ENCODE data around the gene ADAP1.
"Not testable (repeated sequence)": the region's sequence is repeated elsewhere in the genome, so short reads cannot be mapped to it uniquely, and the experiment has no call there.

The ADAP1 gene

GRCh38 chr7:974820-975681, 20.6 kb upstream of the ADAP1 start, which contains the start of gene COX19:
COX19 (minus strand) TSS chr7:975549; CDS start chr7:975509, 40 bp downstream.
- DNase-seq: peak; percentile 85

GRCh38 chr7:974172-974571, 19.7 kb upstream of the ADAP1 start:
- DNase-seq: no peak

DNA sequence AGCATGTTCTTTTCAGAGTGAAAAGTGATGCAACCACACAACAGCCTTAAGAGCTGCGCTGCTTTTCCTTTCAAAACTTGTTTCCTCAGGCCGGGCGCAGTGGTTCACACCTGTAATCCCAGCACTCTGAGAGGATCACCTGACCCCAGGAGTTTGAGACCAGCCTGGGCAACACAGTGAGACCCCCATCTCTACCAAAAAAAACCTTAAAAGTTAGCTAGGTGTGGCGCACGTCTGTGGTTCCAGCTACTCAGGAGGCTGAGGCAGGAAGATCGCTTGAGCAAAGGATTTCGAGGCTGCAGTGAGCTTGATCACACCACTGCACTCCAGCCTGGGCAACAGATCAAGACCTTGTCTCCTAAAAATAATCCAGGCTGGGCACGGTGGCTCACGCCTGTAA, 18.8 kb upstream of the ADAP1 start:
- DNase-seq: no peak

DNA sequence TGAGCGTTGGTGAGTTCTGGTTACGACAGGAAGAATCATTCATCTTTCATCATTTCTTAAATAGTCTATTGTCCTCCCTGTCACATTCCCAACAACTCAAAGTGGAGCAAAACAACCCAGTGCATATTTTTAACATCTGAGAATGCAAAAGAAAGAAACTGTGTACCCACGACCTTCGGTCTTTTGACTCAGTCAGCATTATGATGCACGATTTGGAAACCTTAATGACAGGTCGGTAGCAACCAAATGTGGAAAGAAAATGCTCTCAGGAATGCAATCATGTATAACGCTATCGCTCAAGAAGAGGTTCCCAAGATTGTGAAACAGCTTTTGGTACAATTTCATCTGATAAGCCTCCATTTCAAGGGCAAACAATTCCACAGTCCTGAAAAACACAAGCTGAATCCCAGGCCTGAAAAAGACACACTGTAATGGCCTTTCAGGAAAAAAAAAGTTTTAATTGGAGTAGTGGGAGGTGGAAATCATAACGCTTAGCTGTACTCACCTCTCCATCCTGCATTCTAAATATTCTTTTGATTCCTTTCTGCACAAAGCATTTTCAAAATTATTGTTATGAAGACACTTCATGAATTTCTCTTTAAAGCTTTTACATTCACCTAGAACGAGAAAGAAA, 18.3 kb upstream of the ADAP1 start:
- DNase-seq: no peak

- no peak for DNase-seq
Observed at GRCh38 chr7:972110-972509, 17.6 kb upstream of the ADAP1 start.

DNA sequence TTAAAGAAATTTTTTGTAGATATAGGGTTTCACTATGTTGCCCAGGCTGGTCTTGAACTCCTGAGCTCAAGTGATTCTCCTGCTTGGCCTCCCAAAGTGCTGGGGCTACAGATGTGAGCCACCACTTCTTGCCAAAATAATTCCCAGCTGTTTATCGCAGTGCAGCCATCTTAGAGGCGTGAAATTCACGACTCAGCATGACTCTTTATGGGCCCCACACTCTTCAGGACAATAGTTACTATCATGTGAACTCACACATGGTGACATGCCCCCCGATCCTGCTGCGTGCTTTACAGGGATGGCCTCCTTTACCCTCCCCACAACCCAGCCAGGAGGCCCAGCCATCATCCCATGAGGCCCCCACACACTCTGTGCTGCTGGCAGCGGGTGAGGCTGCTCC, 16.3 kb upstream of the ADAP1 start:
- no peak for DNase-seq

- DNase-seq: no peak
Observed at GRCh38 chr7:969403-969802, 14.9 kb upstream of the ADAP1 start.

DNA sequence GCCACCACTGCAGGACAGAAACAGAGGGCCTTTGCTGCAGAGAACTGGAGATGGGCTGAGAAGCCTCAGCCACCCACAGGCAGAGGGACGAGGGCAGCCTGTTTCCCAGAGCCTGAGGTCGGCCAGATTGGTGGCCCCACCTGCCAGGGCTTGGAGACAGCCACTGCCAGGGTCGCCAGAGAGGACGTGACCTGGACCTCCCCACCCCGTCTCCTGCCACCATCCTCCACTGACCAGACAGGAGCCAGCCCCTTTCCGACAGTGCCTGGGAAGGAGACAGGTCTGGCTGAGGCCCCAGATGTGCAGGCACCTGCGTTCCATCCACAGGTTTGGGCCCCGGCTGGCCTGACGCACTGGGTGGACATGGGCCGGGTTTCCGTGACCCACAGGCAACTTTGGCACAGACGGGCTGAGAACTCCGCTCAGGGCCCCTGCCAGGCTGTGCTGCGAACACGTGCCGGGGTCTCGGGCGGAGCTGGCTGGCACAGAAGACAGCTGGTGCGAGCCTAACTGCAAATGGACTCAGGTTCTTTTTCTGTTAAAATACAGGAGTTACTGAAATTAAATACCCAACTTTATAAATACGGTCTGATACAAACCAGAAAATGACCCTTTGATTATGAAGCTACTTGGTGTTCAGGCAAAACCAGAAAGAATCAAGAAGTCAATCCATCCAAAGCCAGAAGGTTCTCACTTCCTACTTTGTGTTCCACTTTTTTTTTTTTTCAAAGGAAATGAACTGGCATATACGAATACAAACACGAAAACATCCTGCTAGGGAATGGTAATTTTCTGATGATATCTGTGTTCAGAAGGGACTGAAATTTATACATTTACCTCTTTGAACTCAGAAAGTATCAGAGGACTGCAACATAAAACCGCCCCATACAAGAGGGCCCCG, 14.0 kb upstream of the ADAP1 start:
- no peak for DNase-seq

DNA sequence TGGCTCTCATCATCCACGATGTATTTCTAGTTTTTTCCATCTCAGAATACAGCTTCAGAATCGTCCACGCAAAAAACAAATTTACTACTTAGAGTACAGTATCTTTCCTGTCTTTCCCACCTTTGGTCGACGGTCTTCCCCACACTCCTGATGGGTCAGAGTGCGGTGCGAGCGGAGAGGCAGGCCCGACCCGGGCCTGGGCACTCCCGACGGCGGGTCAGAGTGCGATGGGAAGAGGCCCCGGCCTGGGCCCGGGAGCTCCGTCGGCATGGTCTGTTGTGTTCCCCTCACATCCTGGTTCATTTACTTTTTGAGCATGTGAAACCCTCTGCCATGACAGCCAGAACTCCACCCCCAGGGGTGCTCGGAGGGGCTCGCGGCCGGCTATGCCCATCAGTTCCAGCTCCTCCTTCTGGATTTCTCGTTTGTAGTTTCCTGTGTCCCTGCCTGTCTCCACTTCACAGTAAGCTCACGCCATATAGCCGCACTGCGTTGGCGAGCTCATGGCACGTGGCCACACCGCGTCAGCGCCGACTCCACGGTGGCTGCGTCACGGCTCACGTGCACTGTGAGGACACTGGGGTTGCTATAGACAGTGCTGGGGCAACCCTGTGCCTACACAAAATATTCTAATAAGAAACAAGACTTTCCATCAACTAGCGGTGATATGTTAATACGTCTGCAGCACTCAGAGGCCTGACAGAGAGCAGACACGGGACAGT, 13.0 kb upstream of the ADAP1 start:
- no peak for DNase-seq

GRCh38 chr7:966291-967069, 12.0 kb upstream of the ADAP1 start:
- no peak for DNase-seq

GRCh38 chr7:964401-965231, 10.1 kb upstream of the ADAP1 start:
- no peak for DNase-seq

DNA sequence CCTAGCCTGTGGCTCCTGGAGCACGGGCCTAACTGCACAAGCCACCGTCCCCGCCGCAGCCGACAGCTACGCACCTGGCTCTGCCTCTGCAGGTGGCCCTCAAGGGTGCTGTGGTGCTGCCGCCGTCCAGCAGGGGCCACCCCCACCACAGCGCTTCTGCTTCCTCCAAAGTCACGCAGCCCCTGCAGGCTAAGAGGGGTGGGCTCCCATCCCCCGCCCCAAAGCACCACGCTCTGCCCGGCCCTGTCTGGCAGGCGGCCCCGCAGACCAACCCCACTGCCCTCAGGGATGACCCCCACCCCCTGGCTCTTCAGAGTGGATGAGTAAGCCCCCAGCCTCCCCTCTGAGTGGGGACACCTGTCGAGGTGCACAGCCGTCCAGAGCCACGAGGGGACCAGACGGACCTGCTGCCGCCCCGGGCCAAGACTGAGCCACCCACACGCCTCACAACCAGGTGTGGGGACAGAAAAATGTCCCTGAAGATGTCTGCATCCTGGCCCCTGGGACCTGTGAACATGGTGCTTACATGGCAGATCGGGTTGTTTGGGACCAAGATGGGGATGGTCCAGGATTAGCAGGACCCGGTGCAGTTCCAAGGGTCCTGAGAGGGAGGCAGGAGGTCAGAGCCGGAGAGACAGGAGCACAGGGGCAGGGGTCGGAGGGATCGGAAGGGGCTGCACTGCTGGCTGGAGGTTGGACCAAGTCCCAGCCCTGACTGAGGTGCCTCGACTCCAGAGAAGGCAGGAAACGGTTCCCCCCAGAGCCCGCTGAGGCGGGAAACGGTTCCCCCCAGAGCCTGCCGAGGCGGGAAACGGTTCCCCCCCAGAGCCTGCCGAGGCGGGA, 9.0 kb upstream of the ADAP1 start:
- DNase-seq: no peak

DNA sequence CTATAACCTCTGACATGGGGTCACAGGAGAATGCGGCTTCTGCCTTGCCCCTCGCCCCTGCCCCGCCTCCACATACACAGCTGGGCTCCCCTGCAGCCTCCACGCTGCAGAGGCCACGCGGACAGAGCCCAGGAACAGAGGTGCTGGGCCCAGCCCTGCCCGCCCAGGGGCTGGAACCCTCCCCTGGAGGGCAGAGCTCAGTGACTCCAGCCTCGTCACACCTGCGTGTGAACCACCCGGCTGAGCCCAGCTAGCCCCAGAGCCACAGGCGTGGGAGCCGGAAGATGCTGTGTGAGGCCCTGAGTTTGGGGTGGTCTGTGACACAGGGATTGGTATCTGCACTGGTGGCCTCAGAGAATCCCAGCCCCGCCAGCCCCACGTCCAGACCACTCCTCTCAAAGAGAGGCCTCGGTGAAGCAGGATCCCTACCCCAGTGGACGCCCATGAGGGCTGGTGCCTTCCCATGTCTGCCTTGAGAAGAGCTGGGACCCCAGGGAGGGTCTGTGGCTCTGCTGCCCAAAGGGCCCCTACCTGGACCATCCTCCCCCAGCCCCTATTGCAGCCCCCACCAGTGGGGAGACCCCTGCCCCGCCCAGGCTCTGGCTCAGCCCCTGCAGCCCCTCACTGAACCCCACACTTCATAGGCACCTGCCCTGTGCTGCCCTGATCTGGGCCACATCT, 8.1 kb upstream of the ADAP1 start:
- DNase-seq: no peak

- no peak for DNase-seq
Observed at GRCh38 chr7:961546-962400, 7.3 kb upstream of the ADAP1 start.

DNA sequence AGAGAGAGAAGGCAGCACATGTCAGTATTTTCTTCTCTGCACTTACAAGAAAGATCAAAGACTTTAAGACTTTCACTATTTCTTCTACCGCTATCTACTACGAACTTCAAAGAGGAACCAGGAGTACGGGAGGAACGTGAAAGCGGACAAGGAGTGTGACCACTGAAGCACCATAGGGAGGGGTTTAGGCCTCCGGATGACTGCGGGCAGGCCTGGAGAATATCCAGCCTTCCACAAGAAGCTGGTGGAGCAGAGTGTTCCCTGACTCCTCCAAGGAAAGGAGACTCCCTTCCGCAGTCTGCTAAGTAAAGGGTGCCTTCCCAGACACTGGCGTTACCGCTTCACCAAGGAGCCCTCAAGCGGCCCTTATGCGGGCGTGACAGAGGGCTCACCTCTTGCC, 6.5 kb upstream of the ADAP1 start:
- not testable (repeated sequence) for DNase-seq

GRCh38 chr7:960269-960871, 5.9 kb upstream of the ADAP1 start:
- DNase-seq: no peak

DNA sequence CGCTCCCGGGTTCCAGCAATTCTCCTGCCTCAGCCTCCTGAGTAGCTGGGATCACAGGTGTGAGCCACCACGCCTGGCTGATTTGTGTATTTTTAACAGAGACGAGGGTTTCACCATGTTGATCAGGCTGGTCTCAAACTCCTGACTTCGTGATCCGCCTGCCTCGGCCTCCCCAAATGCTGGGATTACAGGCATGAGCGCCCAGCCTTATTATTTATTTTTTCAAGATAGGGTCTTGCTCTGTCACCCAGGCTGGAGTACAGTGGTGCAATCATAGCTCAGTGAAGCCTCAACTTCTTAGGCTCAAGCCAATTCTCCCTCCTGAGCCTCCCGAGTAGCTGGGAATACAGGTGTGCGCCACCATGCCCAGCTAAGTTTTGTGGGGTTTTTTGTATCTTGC, 5.3 kb upstream of the ADAP1 start:
- not testable (repeated sequence) for DNase-seq

GRCh38 chr7:959271-959670, 4.8 kb upstream of the ADAP1 start:
- no peak for DNase-seq

Data from central memory CD4-positive, alpha-beta T cell (primary cell).